Pulmonary artery endothelial cell (primary cell): ENCODE results near the gene RAB31. TPM values are rescaled to one million over a fixed set of nuclear protein-coding genes. Genes with fewer than 3 reads are reported as not detected.

ENCODE experiments used
- DNase-seq: peaks from one replicate; pipeline ENCODE4 v3.0.0-alpha.2; 2011; ENCODE audit warnings: low read depth, low spot score
- total RNA-seq: library from RNA; depleted of rRNA; stranded (reverse); fragments of >200 nt; gene quantifications from 2 replicates; pipeline ENCODE4 v1.2.3, GENCODE V29; 2014

The RAB31 gene
- total RNA-seq, 1 donor from 2014 or later: 32.7 TPM

- no peak for DNase-seq
Measured at GRCh38 chr18:9787712-9788111, 79.6 kb downstream of the RAB31 start.

GRCh38 chr18:9788140-9788539 is 80.0 kb downstream of the RAB31 start:
- no peak for DNase-seq

GRCh38 chr18:9788860-9789259 is 80.8 kb downstream of the RAB31 start:
- no peak for DNase-seq

- no peak for DNase-seq
Measured at GRCh38 chr18:9790261-9790660, 82.2 kb downstream of the RAB31 start.

- DNase-seq: no peak
Measured at GRCh38 chr18:9791991-9792390, 83.9 kb downstream of the RAB31 start.

- no peak for DNase-seq
Measured at GRCh38 chr18:9792565-9793245, 84.6 kb downstream of the RAB31 start.

- no peak for DNase-seq
Measured at GRCh38 chr18:9796011-9796410, 87.9 kb downstream of the RAB31 start.

GRCh38 chr18:9796935-9797549 is 88.9 kb downstream of the RAB31 start:
- no peak for DNase-seq

- no peak for DNase-seq
Measured at GRCh38 chr18:9802175-9803062, 94.3 kb downstream of the RAB31 start.

- DNase-seq: no peak
Measured at GRCh38 chr18:9803063-9803697, 95.1 kb downstream of the RAB31 start.

- no peak for DNase-seq
Measured at GRCh38 chr18:9803698-9804516, 95.8 kb downstream of the RAB31 start.

GRCh38 chr18:9804517-9805104 is 96.5 kb downstream of the RAB31 start:
- DNase-seq: no peak

- no peak for DNase-seq
Measured at GRCh38 chr18:9806905-9807304, 98.8 kb downstream of the RAB31 start.

GRCh38 chr18:9808295-9809241 is 100.5 kb downstream of the RAB31 start:
- DNase-seq: no peak

- no peak for DNase-seq
Measured at GRCh38 chr18:9809697-9810096, 101.6 kb downstream of the RAB31 start.

- DNase-seq: no peak
Measured at GRCh38 chr18:9810299-9810698, 102.2 kb downstream of the RAB31 start.

GRCh38 chr18:9810994-9811705 is 103.0 kb downstream of the RAB31 start:
- DNase-seq: no peak

GRCh38 chr18:9811978-9812377 is 103.9 kb downstream of the RAB31 start:
- DNase-seq: no peak

GRCh38 chr18:9814431-9814830 is 106.3 kb downstream of the RAB31 start:
- no peak for DNase-seq
